NOMO-1 (cell line): ENCODE data around the gene CSPG4.
A peak's percentile ranks its signal among the peaks of the same experiment; 100 is the strongest.

Experiments
- DNase-seq, 2 experiments: peaks; one replicate each; lab custom pipeline; 2025; ENCODE audit not compliant: unreplicated experiment in 2 of 2; lab: John Stamatoyannopoulos, UW

CSPG4 gene

GRCh38 chr15:75651810-75652543 lies 60.7 kb downstream of the CSPG4 start:
- no peak for DNase-seq

- no peak for DNase-seq
Observed at GRCh38 chr15:75650908-75651809, 61.5 kb downstream of the CSPG4 start.

GRCh38 chr15:75649848-75650247 lies 62.8 kb downstream of the CSPG4 start:
- DNase-seq = no peak

GRCh38 chr15:75649045-75649761 lies 63.4 kb downstream of the CSPG4 start:
- no peak for DNase-seq

GRCh38 chr15:75648156-75649000 lies 64.3 kb downstream of the CSPG4 start:
- no peak for DNase-seq

- peak; percentile 29 to 54 for DNase-seq
Observed at GRCh38 chr15:75647370-75648155, 65.1 kb downstream of the CSPG4 start, which contains the start of gene SNX33. Gene SNX33, plus strand, starts transcription at chr15:75647912. Its CDS starts 1,191 bp downstream, at chr15:75649103.

- no peak for DNase-seq
Observed at GRCh38 chr15:75646944-75647364, 65.7 kb downstream of the CSPG4 start.

GRCh38 chr15:75646112-75646943 lies 66.3 kb downstream of the CSPG4 start:
- DNase-seq = no peak

- no peak for DNase-seq
Observed at GRCh38 chr15:75644376-75644775, 68.3 kb downstream of the CSPG4 start.

GRCh38 chr15:75641603-75642002 lies 71.0 kb downstream of the CSPG4 start:
- DNase-seq = no peak

GRCh38 chr15:75641179-75641503 lies 71.5 kb downstream of the CSPG4 start:
- no peak for DNase-seq

GRCh38 chr15:75640483-75641178 lies 72.0 kb downstream of the CSPG4 start:
- DNase-seq = peak; percentile 72 to 74

GRCh38 chr15:75639709-75640482 lies 72.8 kb downstream of the CSPG4 start, which contains the start of gene IMP3:
Gene IMP3, minus strand, starts transcription at chr15:75640224. Its CDS starts 56 bp downstream, at chr15:75640168.
- peak; percentile 97 to 98 for DNase-seq

GRCh38 chr15:75639191-75639708 lies 73.4 kb downstream of the CSPG4 start:
- peak in 1 of 2 experiments; percentile 35 for DNase-seq

GRCh38 chr15:75637245-75638009 lies 75.2 kb downstream of the CSPG4 start:
- no peak for DNase-seq

- no peak for DNase-seq
Observed at GRCh38 chr15:75636026-75636425, 76.6 kb downstream of the CSPG4 start.
